Measurements from ENCODE around the gene AZU1.

DNA sequence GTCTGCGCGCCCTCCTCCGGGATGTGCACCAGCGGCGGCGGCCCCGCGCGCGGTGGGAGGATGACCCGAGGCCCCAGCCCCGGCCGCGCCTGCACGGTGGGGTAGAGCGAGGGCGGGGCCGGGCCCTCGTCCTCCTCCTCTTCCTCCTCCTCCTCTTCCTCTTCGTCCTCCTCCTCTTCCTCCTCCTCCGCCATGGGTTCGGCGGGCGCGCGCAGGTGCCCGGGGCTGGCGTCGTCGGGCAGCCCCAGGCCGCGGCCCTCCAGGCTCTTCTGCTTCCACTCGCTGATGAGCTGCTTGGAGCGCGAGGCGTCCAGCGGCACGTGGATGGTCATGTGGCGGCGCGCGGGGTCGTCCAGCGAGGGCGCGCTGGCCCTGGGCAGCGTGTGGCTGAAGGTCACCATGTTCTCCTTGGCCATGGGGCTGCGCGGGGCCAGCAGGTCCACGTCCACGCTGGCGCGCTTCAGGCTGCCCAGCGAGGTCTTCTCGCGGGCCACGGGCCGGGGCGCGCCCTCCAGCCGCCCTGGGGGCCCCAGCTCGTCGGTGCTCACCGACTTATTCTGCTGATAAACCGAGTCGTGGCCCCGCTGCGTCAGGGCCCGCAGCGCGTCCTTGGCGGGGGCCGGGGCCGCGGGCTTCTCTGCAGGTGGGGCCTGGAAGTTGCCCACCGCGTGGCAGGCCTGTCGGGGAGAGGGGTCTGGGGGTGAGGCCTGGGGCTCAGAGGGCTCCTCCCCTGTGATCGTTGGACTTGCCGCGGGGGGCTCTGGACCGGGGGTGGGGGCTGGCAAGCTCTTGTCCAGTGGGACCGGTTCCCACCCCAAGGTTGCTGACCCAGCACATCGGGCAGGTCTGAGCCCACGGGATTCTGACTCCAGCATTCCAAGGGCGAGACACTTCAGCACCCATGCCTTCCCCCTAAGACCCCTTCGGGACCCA lies 14.2 kb upstream of the AZU1 start:
- TF ChIP-seq, protein P1, sequence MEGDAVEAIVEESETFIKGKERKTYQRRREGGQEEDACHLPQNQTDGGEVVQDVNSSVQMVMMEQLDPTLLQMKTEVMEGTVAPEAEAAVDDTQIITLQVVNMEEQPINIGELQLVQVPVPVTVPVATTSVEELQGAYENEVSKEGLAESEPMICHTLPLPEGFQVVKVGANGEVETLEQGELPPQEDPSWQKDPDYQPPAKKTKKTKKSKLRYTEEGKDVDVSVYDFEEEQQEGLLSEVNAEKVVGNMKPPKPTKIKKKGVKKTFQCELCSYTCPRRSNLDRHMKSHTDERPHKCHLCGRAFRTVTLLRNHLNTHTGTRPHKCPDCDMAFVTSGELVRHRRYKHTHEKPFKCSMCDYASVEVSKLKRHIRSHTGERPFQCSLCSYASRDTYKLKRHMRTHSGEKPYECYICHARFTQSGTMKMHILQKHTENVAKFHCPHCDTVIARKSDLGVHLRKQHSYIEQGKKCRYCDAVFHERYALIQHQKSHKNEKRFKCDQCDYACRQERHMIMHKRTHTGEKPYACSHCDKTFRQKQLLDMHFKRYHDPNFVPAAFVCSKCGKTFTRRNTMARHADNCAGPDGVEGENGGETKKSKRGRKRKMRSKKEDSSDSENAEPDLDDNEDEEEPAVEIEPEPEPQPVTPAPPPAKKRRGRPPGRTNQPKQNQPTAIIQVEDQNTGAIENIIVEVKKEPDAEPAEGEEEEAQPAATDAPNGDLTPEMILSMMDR (conservative IDR thresholded peaks at IDR 0.05 in 1 of 2, IDR thresholded peaks at IDR 0.05 in 1 of 2; ENCODE audit: extremely low read depth in 1 of 2, insufficient read depth in 1 of 2, low read depth in 1 of 2, low read length in 2 of 2): no peak
- TF ChIP-seq EZH2 (IDR thresholded peaks at IDR 0.05; ENCODE audit: borderline replicate concordance, low read length): no peak

All from mammary epithelial cell (primary cell).